ENCODE results near the gene IL13. TPM values are rescaled to one million over a fixed set of nuclear protein-coding genes. Genes with fewer than 3 reads are reported as not detected.

Gene IL13
- total RNA-seq, 1 donor from 2014 or later = 0.10 TPM

DNA sequence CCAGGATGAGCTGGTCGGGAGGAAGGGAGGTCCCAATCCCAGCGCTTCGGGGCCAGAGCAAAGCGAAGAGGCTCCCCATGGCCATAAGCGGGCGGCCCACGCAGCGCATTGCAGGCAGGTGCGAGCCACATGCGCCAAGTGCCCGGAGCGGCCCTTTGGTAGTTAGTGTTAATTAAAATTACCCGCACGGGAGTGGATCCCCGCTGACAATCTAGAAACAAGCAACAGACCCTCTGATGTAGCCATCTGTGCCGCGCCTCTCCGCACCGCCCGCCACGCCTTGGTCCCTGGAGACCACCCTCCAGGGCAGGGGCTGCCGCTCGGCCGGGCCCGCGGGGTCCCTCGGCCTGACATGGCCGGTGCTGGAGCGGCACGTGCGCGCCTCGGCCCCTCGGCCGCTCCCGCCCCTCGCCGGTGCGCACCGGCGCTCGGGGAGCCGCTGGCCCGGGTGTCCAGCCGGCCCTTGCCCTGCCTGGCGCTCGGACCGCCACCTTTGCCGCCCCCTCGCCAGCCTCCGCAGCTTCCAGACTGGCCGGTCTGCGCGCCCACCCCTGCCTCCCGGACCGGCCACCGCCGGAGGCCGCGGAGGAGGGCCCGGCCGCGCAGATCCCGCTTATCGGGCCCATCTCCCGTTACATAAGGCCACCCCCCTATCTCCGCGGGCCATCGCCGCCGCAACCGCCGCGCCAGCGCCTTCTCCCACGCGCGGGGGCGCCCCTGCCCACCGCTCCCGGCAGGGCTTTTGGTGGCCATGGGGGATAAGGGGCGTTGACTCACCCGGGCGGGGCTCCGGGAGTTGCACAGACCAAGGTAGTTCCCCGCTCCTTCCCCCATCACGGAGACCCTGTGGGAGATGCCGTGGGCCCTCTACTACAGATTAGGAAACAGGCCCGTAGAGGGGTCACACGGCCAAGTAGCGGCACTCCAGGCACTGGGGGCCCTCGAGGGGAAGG lies 1.9 kb upstream of the IL13 start:
- DNase-seq = no peak

- DNase-seq = no peak
Observed at GRCh38 chr5:132656774-132657355, 1.1 kb upstream of the IL13 start.

- DNase-seq = no peak
Observed at GRCh38 chr5:132658381-132659302, 669 bp downstream of the IL13 start.

GRCh38 chr5:132659598-132660493 lies 1.9 kb downstream of the IL13 start:
- no peak for DNase-seq

- DNase-seq = no peak
Observed at GRCh38 chr5:132661231-132662003, 3.4 kb downstream of the IL13 start.

- DNase-seq = no peak
Observed at GRCh38 chr5:132662004-132662401, 4.0 kb downstream of the IL13 start.

- DNase-seq = no peak
Observed at GRCh38 chr5:132662925-132663770, 5.2 kb downstream of the IL13 start.

- DNase-seq = no peak
Observed at GRCh38 chr5:132663771-132664695, 6.1 kb downstream of the IL13 start.

DNA sequence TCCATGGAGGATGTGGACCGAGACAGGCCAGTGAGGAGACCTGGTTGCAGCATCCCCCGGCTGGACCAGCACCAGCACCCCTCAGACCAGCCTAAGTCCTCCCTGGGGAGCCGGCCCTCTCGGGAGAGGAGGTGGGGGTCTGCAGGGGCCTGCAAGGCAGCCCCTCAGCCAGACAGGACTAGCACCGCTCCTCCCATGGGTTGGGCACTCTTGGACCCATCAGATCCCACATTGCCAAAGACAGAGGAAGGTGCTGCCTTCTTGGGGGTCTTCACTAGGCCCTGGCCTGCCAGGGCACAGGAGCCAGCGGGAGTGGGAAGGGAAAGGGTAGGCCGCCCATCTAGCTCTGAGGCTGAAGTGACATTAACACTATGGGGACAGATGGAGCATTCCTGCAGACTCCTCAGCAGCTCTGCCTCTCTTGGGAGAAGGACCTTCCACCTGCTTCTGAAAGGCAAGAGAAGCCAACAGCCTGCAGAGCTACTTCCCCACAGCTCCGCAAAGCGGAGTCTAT lies 6.8 kb downstream of the IL13 start:
- DNase-seq = no peak

DNA sequence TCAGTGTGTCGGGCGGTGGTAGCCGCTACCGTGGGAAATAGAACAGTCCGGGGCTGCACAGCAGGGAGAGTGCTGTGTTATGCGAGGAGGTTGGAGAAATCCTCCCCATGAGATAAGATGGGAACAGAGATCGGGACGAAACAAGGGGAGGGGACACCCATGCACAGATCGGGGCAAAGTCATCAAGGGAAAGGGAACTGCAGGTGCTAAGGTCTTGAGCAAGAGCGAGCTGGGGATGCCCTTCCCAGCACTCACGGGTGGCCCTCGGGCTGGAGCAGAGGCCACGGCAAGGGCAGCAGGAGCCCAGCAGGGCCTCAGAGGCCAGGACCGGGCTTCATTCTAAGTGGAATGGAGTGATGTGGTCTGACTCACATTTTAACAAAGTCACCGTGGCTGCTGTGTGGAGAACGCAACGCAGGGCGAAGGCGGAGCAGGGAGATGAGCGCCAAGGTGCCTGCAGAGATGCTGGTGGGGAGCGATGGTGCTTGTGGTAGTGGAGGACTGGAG lies 7.7 kb downstream of the IL13 start:
- DNase-seq = no peak

GRCh38 chr5:132666310-132667123 lies 8.5 kb downstream of the IL13 start:
- DNase-seq = no peak

DNA sequence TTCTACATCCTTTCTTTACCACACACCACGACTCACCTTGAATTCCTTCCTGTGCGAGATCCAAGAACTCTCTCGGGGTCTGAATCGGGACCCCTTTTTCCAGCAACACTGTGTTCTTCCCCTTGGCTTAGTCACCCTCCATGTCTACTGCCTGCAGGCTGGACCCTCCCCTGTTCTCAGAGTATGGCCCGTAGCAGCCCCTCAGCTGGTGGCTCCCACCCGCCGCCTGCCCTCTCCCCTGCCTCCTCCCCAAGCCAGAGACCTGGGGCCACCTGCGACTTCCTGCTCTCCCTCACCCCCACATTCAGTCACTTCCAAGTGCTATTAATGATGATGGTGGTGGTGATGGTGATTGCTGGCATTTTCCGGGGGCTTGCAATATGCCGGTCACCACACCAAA lies 9.3 kb downstream of the IL13 start:
- no peak for DNase-seq

DNA sequence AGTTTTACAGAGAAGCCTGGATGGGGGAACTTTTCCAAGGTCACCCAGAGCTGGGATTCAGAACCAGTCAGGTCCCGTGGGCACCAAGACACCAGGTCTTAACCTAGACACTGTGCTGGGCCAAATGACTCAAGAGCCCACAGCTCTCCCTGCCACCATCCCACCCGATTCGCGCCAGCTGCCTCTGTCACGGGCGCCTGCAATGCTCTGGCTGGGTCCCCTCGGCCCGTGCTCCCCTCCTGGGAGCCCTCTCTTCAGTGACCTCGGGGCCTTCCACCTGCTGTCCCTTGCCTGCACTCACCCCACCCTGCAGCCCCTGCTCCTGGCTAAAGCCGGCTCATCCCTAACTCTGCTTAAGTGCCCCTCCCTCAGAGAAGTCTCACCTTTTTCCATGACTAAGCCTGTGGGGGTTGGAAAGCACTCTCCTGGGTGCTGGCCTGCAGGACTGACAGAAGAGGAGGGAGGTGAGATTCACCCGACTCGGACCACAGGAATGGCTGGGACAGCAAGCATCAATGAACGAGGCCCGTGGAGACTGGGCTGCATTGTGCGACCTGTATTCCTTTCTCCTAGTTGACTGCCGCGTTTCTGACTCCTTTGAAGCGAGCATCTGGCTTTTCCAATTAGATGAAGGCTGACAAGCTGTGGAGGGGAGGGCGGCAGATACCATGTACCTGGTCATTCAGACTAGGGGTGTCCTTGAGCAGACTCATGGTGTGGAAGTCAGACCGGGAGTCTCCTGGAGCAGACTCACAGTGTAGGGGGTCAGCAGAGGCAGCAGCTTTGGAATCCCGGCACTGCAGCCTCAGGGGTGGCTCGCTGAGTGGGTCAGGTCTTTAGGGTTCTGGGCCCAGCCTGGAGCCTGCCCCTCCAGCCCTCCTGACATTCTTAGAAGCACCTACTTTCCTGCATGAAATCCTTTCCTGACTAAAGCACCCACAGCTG lies 10.1 kb downstream of the IL13 start:
- DNase-seq = no peak

- no peak for DNase-seq
Observed at GRCh38 chr5:132668706-132669454, 10.9 kb downstream of the IL13 start.

DNA sequence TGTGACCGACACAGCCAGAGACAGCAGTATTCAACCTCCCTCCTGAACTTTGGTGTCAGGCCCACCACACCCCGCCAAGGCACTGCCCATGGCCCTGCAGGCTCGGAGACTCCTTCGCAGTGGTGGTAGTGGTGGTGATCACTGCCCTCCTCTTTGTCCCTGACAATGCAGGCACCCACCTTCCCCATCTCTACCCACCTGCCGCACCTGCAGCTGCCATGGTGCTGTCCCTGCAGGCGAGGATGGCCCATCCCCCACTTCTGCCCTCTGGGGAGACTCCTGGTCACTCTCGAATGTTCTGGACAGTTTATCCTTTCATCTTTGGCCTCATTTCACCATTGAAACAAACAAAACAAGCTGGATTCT lies 11.5 kb downstream of the IL13 start:
- DNase-seq = no peak

Measured in skin of body (tissue), 2 donors.